ENCODE results near the gene PRSS27. TPM values are rescaled to one million over a fixed set of nuclear protein-coding genes. Genes with fewer than 3 reads are reported as not detected.

Gene PRSS27
- total RNA-seq, 4 donors from 2014 or later = 1.3 to 5.0 (median 2.0) TPM

GRCh38 chr16:2749476-2749875 is 29.5 kb upstream of the PRSS27 start:
- intact Hi-C loops (cut with DNase I; ENCODE audit: low total_unique reads) = no loop called here
- H3K4me3 ChIP-seq (ENCODE audit: low read depth, poor library complexity, severe bottlenecking) = no peak overlapping the region
- TF ChIP-seq CTCF (IDR thresholded peaks at IDR 0.05) (no peak), POLR2A (IDR thresholded peaks at IDR 0.05) (no peak)
- no peak for DNase-seq (ENCODE audit: low spot score in 2 of 2)
- WGBS, 2 donors = 96 to 100% methylated on average over 5 of the region's 5 CpGs

- intact Hi-C loops (cut with DNase I; ENCODE audit: low total_unique reads) = no loop called here
- no peak for DNase-seq (ENCODE audit: low spot score in 2 of 2)
- 91% methylated on average over 7 of the region's 7 CpGs for WGBS, 2 donors
Measured at GRCh38 chr16:2748757-2749455, 28.9 kb upstream of the PRSS27 start.

GRCh38 chr16:2745961-2746360 is 25.9 kb upstream of the PRSS27 start:
- 86% methylated on average over 1 to 9 of the region's 9 CpGs for WGBS, 2 donors
- intact Hi-C loops (cut with DNase I; ENCODE audit: low total_unique reads) = no loop called here
- TF ChIP-seq POLR2A (IDR thresholded peaks at IDR 0.05) (no peak), CTCF (IDR thresholded peaks at IDR 0.05) (no peak)
- no peak overlapping the region for H3K4me3 ChIP-seq (ENCODE audit: low read depth, poor library complexity, severe bottlenecking)
- DNase-seq (ENCODE audit: low spot score in 2 of 2) = no peak

More at GRCh38 chr16:2748757-2749455, 28.9 kb upstream of the PRSS27 start:
- H3K4me3 ChIP-seq (ENCODE audit: low read depth, poor library complexity, severe bottlenecking) = no peak overlapping the region
- no peak for TF ChIP-seq CTCF (IDR thresholded peaks at IDR 0.05)
- no peak for TF ChIP-seq POLR2A (IDR thresholded peaks at IDR 0.05)

DNA sequence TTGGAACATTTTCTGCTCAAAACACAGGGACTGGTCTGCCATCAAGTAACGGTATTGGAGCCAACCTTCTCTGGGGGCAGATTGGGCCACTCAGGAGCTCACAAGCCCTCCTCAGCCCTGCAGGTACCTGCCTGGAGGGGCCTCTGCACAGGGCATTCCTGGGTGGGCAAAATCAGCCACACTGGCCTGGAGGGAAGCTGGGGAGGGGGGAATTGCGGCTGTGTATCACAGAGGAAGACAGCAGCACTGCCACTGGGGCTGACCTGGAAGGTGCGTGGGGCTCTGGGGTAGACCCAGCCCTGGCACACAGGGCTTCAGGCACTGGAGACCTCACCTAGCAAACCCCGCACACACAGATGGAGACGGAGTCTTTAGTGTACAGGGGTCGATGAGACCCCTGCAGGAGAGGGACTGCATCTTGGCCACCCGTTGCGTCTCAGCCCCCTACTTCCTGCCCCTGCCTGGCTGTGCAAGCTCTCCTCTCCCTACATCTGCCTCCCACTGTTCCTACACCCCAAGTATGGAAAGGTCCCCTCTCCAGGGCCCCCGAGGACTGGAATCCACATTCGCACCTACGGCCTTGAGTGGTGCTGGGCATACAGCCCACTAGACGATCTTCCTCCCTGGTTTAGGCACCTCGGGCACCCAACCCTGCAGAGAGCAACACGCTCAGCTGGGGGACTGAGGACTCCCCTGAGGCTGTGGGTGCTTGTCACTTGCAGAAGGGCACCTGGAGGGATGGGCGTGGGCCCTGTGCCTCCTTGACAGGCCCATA is 25.3 kb upstream of the PRSS27 start:
- no peak overlapping the region for H3K4me3 ChIP-seq (ENCODE audit: low read depth, poor library complexity, severe bottlenecking)
- no peak for DNase-seq (ENCODE audit: low spot score in 2 of 2)
- intact Hi-C loops (cut with DNase I; ENCODE audit: low total_unique reads) = no loop called here
- TF ChIP-seq CTCF (IDR thresholded peaks at IDR 0.05) = no peak
- TF ChIP-seq POLR2A (IDR thresholded peaks at IDR 0.05) = no peak
- WGBS, 2 donors = 73 to 77% methylated on average over 11 to 15 of the region's 15 CpGs

GRCh38 chr16:2744711-2745110 is 24.7 kb upstream of the PRSS27 start:
- WGBS, 2 donors = 90 to 96% methylated on average over 6 of the region's 6 CpGs
- TF ChIP-seq POLR2A (IDR thresholded peaks at IDR 0.05) = no peak
- TF ChIP-seq CTCF (IDR thresholded peaks at IDR 0.05) = no peak
- no peak for DNase-seq (ENCODE audit: low spot score in 2 of 2)
- no peak overlapping the region for H3K4me3 ChIP-seq (ENCODE audit: low read depth, poor library complexity, severe bottlenecking)
- intact Hi-C loops (cut with DNase I; ENCODE audit: low total_unique reads) = no loop called here

Data from lower leg skin (tissue), 4 donors.